Esophagus muscularis mucosa (tissue), 4 donors: Measurements from ENCODE around the gene MYO1E. TPM values are rescaled to one million over a fixed set of nuclear protein-coding genes. Genes with fewer than 3 reads are reported as not detected.

ENCODE experiments used
- DNase-seq: peaks from one replicate; pipeline ENCODE4 v3.0.0-alpha.2; 2017; ENCODE audit errors: extremely low spot score
- H3K27ac ChIP-seq, 4 donors: fragments of 200-600 bp; sonication (generic); replicated peaks in 1 of 4; 1 replicate in 3 of 4; 2 replicates in 1 of 4; pipeline ENCODE4 v1.5.1; 2016 to 2019; ENCODE audit warnings: mild to moderate bottlenecking in 1 of 4
- H3K27me3 ChIP-seq, 4 donors: fragments of 200-600 bp; sonication (generic); one replicate each; pipeline versions ENCODE4 v1.5.1 to v1.6.0; 2016 to 2019
- H3K36me3 ChIP-seq, 4 donors: fragments of 200-600 bp; sonication (generic); one replicate each; pipeline ENCODE4 v1.5.1; 2016 to 2019
- H3K4me1 ChIP-seq, 4 donors: fragments of 200-600 bp; sonication (generic); one replicate each; pipeline ENCODE4 v1.5.1; 2016 to 2019
- H3K4me3 ChIP-seq, 4 donors: fragments of 200-600 bp; sonication (generic); 1 replicate in 2 of 4; 2 replicates in 2 of 4; pipeline ENCODE4 v1.5.1; 2016 to 2019; ENCODE audit warnings: mild to moderate bottlenecking in 4 of 4, moderate library complexity in 1 of 4
- H3K9me3 ChIP-seq, 4 donors: fragments of 200-600 bp; sonication (generic); 1 replicate in 3 of 4; 2 replicates in 1 of 4; pipeline ENCODE4 v1.5.1; 2016 to 2019
- EP300 ChIP-seq: sonication (generic); formaldehyde crosslinking; IDR thresholded peaks from one replicate; pipeline ENCODE4 v1.6.1; 2017; ENCODE audit warnings: antibody characterized with exemption
- POLR2A ChIP-seq: fragments of 450-650 bp; IDR thresholded peaks from one replicate; pipeline ENCODE4 v1.6.1; 2017; ENCODE audit warnings: antibody characterized with exemption, moderate library complexity, mild to moderate bottlenecking, low read depth
- POLR2AphosphoS5 ChIP-seq, 2 donors: sonication (generic); formaldehyde crosslinking; IDR thresholded peaks; one replicate each; pipeline ENCODE4 v1.6.1; 2017; ENCODE audit warnings: antibody characterized with exemption in 2 of 2
- WGBS: methylation state at CpG from one replicate; pipeline ENCODE4 v1.1.5; 2018; 5-methylcytosine and 5-hydroxymethylcytosine counted together
- intact Hi-C: fragments of 100-400 bp; cut with DNase I; formaldehyde crosslinking; loops from one replicate; pipeline ENCODE4 v1.15.1; 2023
- total RNA-seq, 4 donors: library from RNA; depleted of rRNA; stranded (reverse); fragments of >200 nt; gene quantifications; one replicate each; pipeline versions ENCODE4 v1.1.0 to v1.2.1, GENCODE V29; 2016
- TF ChIP-seq, protein P1 (sequence below), 3 experiments: fragments of 200-600 bp in 2 of 3; fragments of 450-650 bp in 1 of 3; sonication (generic) in 2 of 3; IDR thresholded peaks; one replicate each; pipeline ENCODE4 v1.5.1; 2017 to 2019; ENCODE audit warnings: antibody characterized with exemption in 3 of 3, mild to moderate bottlenecking in 2 of 3, moderate library complexity in 1 of 3

MYO1E gene
- 10 to 100 TPM; 32.7 to 39.9 (median 37.6) TPM for total RNA-seq

DNA sequence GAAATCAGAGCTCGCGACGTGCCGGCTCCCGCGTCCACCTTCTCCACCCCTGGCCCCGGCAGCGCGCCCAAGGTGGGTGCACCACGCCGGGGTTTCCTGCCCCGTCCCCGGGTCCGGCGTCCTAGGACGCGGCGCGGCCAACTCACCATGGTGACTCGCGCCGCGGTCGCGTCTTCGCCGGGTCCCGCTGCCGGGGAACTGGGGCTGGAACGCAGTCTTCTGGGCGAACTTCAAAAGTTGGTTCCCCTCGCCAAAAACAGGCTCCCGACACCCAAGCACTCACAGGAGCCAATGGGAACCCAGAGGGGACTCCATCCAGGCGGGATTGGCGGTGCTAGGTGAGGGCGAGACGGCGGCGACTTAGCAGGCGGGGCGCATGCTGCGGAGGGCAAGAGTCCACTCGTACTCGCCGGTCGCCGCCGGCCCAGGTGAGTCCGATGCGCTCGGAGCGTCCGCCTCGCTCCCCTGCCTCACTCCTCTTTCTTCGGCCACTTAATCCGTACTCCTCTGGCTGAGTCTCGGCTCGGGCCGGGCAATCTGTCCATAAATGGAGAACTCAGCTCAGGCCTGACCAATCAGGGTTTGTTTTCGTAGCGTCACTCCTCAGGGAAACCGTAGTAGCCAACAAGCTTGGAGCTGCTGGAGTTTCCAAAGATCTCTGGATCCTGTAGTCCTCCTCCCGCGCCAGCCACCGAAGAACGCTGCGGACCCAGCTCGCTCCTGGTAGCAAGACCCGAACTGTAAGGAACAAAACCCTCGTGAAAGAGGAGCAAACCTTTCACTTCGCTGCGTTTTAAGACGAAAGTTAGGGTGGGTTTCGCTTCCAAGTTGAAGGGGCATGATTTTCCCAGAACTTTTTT is at the start of gene MYO1E:
MYO1E (minus strand) TSS at position 520 of the 860 bp plus-strand sequence; CDS start at position 149, 371 bp downstream.
- Histone ChIP-seq H3K27me3 (no peaks in the 10 kb centered on the region), H3K4me3 (peak within 1 kb of the TSS; percentile 74 to 100 (median 97)), H3K27ac (peak within 1 kb of the TSS; percentile 93 to 99 (median 96)), H3K4me1 (peaks cover 8 to 25% (median 18%) of the 10 kb centered on the region in 4 donors), H3K36me3 (no peaks in the 10 kb centered on the region), H3K9me3 (no peaks in the 10 kb centered on the region)
- no peak for TF ChIP-seq EP300
- peak; percentile 96 to 97 for TF ChIP-seq POLR2AphosphoS5 (IDR thresholded peaks at IDR 0.05)
- intact Hi-C loops, result loop anchor here (5.0 kb wide), 2 partner anchors 65 to 125 kb away; partner anchors contain the start of gene FAM81A
- DNase-seq, result peak; percentile 96
- under 1% methylated on average over 42 of the region's 74 CpGs for WGBS

- Histone ChIP-seq H3K36me3 (no peaks in the 10 kb centered on the region), H3K27ac (no peak overlapping the region), H3K27me3 (peaks cover 0 to 6% (median 0%) of the 10 kb centered on the region in 4 donors), H3K9me3 (no peaks in the 10 kb centered on the region), H3K4me3 (no peak overlapping the region), H3K4me1 (no peaks in the 10 kb centered on the region)
- intact Hi-C loops, result no loop called here
- DNase-seq, result no peak
- 36% methylated on average over 12 of the region's 16 CpGs for WGBS
- TF ChIP-seq, protein P1, sequence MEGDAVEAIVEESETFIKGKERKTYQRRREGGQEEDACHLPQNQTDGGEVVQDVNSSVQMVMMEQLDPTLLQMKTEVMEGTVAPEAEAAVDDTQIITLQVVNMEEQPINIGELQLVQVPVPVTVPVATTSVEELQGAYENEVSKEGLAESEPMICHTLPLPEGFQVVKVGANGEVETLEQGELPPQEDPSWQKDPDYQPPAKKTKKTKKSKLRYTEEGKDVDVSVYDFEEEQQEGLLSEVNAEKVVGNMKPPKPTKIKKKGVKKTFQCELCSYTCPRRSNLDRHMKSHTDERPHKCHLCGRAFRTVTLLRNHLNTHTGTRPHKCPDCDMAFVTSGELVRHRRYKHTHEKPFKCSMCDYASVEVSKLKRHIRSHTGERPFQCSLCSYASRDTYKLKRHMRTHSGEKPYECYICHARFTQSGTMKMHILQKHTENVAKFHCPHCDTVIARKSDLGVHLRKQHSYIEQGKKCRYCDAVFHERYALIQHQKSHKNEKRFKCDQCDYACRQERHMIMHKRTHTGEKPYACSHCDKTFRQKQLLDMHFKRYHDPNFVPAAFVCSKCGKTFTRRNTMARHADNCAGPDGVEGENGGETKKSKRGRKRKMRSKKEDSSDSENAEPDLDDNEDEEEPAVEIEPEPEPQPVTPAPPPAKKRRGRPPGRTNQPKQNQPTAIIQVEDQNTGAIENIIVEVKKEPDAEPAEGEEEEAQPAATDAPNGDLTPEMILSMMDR (IDR thresholded peaks at IDR 0.05), result no peak
- no peak for TF ChIP-seq EP300
- TF ChIP-seq POLR2AphosphoS5 (IDR thresholded peaks at IDR 0.05), result no peak
- no peak for TF ChIP-seq POLR2A
Measured at GRCh38 chr15:59420986-59421618, 48.4 kb upstream of the MYO1E start.

DNA sequence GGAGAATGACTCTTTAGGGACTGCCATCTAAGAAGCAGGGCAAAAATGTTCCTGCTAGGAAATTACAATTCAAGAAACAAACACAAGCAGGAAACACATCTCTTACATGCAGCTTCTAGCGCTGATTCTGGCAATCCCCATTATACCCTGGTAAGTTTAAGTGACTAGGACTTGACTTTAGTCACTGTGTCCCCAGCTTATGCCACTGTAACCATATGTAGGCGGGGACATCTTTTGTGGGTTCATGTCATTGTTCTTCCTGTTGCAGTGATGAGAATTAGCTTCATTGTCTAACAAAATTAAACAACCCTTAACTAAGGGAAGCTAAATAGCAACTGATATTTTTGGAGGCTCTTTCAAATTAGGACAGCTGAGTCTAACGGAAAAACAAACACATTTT is 47.4 kb upstream of the MYO1E start:
- H3K27me3 ChIP-seq, result peaks cover 0 to 6% (median 0%) of the 10 kb centered on the region in 4 donors
- intact Hi-C loops, result no loop called here
- TF ChIP-seq, protein P1 (IDR thresholded peaks at IDR 0.05), result no peak
- TF ChIP-seq EP300 (no peak), POLR2AphosphoS5 (IDR thresholded peaks at IDR 0.05) (no peak), POLR2A (no peak)
- DNase-seq, result no peak
- H3K36me3 ChIP-seq, result no peaks in the 10 kb centered on the region
- H3K9me3 ChIP-seq, result no peaks in the 10 kb centered on the region
- WGBS, result 74% methylated on average over 3 of the region's 3 CpGs
- H3K4me1 ChIP-seq, result no peaks in the 10 kb centered on the region
- no peak overlapping the region for H3K27ac ChIP-seq
- no peak overlapping the region for H3K4me3 ChIP-seq

GRCh38 chr15:59419170-59419569 is 46.5 kb upstream of the MYO1E start:
- no peak for DNase-seq
- no peak overlapping the region for H3K4me3 ChIP-seq
- no peaks in the 10 kb centered on the region for H3K36me3 ChIP-seq
- 73% methylated on average over 1 of the region's 1 CpG for WGBS
- no peaks in the 10 kb centered on the region for H3K9me3 ChIP-seq
- no peaks in the 10 kb centered on the region for H3K4me1 ChIP-seq
- TF ChIP-seq, protein P1 (IDR thresholded peaks at IDR 0.05), result no peak
- TF ChIP-seq EP300 (no peak), POLR2AphosphoS5 (IDR thresholded peaks at IDR 0.05) (no peak), POLR2A (no peak)
- no peak overlapping the region for H3K27ac ChIP-seq
- H3K27me3 ChIP-seq, result peaks cover 0 to 6% (median 0%) of the 10 kb centered on the region in 4 donors
- intact Hi-C loops, result no loop called here

- Histone ChIP-seq H3K9me3 (no peaks in the 10 kb centered on the region), H3K4me1 (no peaks in the 10 kb centered on the region), H3K27ac (no peak overlapping the region), H3K27me3 (no peaks in the 10 kb centered on the region), H3K4me3 (no peak overlapping the region), H3K36me3 (no peaks in the 10 kb centered on the region)
- WGBS, result 93% methylated on average over 4 of the region's 4 CpGs
- DNase-seq, result no peak
- no peak for TF ChIP-seq POLR2A
- TF ChIP-seq, protein P1 (IDR thresholded peaks at IDR 0.05), result no peak
- no peak for TF ChIP-seq POLR2AphosphoS5 (IDR thresholded peaks at IDR 0.05)
- TF ChIP-seq EP300, result no peak
- intact Hi-C loops, result no loop called here
Measured at GRCh38 chr15:59416816-59417215, 44.1 kb upstream of the MYO1E start.
